ENCODE data around the gene MBP.

- no peak for TF ChIP-seq EP300 (IDR thresholded peaks at IDR 0.05; ENCODE audit: borderline replicate concordance)
- no peak for TF ChIP-seq TEAD4 (IDR thresholded peaks at IDR 0.05)
Measured at GRCh38 chr18:77151033-77151771, 18.6 kb upstream of the MBP start.
